GM12878 (cell line): ENCODE results near the gene RBM18.

Source experiments
- EGR1 ChIP-seq, 2 experiments: IDR thresholded peaks; 1 replicate in 1 of 2; 2 replicates in 1 of 2; pipeline ENCODE4 v1.6.1; 2011 to 2012; ENCODE audit warnings: low read depth in 2 of 2, low read length in 2 of 2, borderline replicate concordance in 1 of 2, mild to moderate bottlenecking in 1 of 2, moderate library complexity in 1 of 2
- EZH2 ChIP-seq: IDR thresholded peaks from 2 replicates; pipeline ENCODE4 v1.6.1; 2012; ENCODE audit warnings: low read depth, mild to moderate bottlenecking, control low read depth, inconsistent platforms, low read length, borderline replicate concordance; ENCODE audit not compliant: control insufficient read depth
- GABPA ChIP-seq: IDR thresholded peaks from 2 replicates; pipeline ENCODE4 v1.6.1; 2014; ENCODE audit warnings: antibody characterized with exemption, low read depth, mild to moderate bottlenecking, inconsistent platforms
- POLR2AphosphoS5 ChIP-seq: IDR thresholded peaks from 2 replicates; pipeline ENCODE4 v1.6.1; 2011; ENCODE audit warnings: mild to moderate bottlenecking, low read length, inconsistent platforms
- RFX5 ChIP-seq: IDR thresholded peaks from 2 replicates; pipeline ENCODE4 v1.6.1; 2011; ENCODE audit warnings: low read depth, low read length, improper control_type of control experiment
- SP1 ChIP-seq: IDR thresholded peaks from one replicate; pipeline ENCODE4 v1.6.1; 2011; ENCODE audit warnings: low read depth, low read length
- TF ChIP-seq, protein P1 (sequence below), 3 experiments: IDR thresholded peaks in 2 of 3; conservative IDR thresholded peaks in 1 of 3; 2 replicates each; pipeline ENCODE4 v1.5.1; 2011; ENCODE audit warnings: low read depth in 3 of 3, low read length in 3 of 3, mild to moderate bottlenecking in 3 of 3, control low read depth in 2 of 3, moderate library complexity in 2 of 3, inconsistent platforms in 1 of 3, mixed read lengths in 1 of 3; ENCODE audit not compliant: control insufficient read depth in 2 of 3, insufficient read depth in 1 of 3; ENCODE audit errors: extremely low read depth in 1 of 3

DNA sequence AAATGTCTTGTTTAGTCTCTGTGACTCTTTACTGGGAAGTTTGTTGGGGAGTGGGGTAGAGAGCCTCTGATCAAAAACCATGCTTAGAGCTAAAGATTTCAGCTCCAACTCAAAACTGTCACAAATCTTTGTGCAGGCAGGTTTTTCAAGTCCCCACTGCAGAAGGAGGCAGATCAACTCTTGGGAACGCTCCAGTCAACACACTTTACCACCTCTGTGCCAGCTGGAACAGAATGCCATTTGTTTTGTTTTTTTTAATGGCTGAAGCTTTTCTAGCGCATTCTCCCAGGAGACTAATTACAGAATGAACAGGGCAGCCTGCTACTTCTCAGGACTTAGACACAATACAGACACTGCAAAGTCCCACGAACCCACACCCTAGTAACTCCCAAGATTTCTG is 18.0 kb downstream of the RBM18 start:
- no peak for TF ChIP-seq GABPA
- TF ChIP-seq RFX5, result no peak
- TF ChIP-seq, protein P1, sequence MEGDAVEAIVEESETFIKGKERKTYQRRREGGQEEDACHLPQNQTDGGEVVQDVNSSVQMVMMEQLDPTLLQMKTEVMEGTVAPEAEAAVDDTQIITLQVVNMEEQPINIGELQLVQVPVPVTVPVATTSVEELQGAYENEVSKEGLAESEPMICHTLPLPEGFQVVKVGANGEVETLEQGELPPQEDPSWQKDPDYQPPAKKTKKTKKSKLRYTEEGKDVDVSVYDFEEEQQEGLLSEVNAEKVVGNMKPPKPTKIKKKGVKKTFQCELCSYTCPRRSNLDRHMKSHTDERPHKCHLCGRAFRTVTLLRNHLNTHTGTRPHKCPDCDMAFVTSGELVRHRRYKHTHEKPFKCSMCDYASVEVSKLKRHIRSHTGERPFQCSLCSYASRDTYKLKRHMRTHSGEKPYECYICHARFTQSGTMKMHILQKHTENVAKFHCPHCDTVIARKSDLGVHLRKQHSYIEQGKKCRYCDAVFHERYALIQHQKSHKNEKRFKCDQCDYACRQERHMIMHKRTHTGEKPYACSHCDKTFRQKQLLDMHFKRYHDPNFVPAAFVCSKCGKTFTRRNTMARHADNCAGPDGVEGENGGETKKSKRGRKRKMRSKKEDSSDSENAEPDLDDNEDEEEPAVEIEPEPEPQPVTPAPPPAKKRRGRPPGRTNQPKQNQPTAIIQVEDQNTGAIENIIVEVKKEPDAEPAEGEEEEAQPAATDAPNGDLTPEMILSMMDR (IDR thresholded peaks at IDR 0.05 in 2 of 3, conservative IDR thresholded peaks at IDR 0.05 in 1 of 3; ENCODE audit: control insufficient read depth in 2 of 3, extremely low read depth in 1 of 3, insufficient read depth in 1 of 3, low read depth in 3 of 3, low read length in 3 of 3), result no peak
- TF ChIP-seq POLR2AphosphoS5, result no peak
- TF ChIP-seq SP1, result no peak
- TF ChIP-seq EZH2, result no peak
- TF ChIP-seq EGR1 (IDR thresholded peaks at IDR 0.05; ENCODE audit: borderline replicate concordance in 1 of 2, low read depth in 2 of 2, low read length in 2 of 2), result no peak
